ENCODE measurements around the gene TM4SF4. TPM values are rescaled to one million over a fixed set of nuclear protein-coding genes. Genes with fewer than 3 reads are reported as not detected.
"Not testable (repeated sequence)": the region's sequence is repeated elsewhere in the genome, so short reads cannot be mapped to it uniquely, and the experiment has no call there.

TM4SF4 gene, protein sequence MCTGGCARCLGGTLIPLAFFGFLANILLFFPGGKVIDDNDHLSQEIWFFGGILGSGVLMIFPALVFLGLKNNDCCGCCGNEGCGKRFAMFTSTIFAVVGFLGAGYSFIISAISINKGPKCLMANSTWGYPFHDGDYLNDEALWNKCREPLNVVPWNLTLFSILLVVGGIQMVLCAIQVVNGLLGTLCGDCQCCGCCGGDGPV
- polyA plus RNA-seq (2012; ENCODE audit: insufficient read depth, insufficient read length) = not detected

DNA sequence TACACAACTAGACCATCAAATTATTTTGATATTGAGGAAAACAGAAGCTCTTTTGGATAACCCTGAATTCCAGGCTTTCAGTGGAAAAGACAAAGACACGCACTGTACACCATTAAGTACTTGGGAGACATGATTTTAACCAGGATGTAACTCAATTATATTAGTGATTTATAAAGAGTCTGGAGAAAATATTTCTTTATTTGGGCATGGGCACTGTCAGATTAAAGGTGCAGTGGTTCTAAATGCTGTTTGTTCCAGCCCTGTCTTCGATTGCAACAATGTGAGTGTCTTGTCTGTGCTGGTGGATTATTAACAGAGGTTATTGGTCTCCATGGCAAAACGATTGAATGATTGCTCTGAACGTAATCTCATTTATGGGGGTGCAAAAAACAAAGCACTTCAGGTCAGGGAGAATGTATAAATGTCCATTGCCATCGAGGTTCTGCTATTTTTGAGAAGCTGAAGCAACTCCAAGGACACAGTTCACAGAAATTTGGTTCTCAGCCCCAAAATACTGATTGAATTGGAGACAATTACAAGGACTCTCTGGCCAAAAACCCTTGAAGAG is at the start of gene TM4SF4:
TSS of gene TM4SF4 (plus strand) at position 448 of the 568 bp plus-strand sequence. CDS start 181 bp downstream, outside the sequence.
- no peak for DNase-seq (ENCODE audit: low read depth, low spot score)
- no peak within 1 kb of the TSS for H3K4me3 ChIP-seq (ENCODE audit: low read length)

DNA sequence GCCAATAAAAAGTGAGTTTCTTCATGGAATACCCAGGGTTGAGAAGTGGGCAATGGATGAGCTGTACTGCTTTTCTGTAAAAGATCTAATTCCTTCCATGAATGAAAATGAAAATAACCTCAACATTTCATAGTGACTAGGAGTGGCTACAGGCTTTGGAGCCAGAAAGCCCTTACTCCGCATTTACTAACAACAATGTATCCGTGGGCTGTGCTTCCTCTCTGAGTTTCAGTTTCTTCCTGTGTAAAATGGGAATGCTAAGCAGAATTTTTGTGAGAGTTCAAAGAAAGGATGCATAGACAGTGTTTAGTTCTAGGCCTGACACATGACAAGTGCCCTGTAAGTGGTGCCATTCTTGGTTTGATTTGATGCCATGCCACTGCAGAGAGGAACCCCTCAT is 49.6 kb upstream of the TM4SF4 start:
- no peak overlapping the region for H3K4me3 ChIP-seq (ENCODE audit: low read length)
- no peak for DNase-seq (ENCODE audit: low read depth, low spot score)

DNA sequence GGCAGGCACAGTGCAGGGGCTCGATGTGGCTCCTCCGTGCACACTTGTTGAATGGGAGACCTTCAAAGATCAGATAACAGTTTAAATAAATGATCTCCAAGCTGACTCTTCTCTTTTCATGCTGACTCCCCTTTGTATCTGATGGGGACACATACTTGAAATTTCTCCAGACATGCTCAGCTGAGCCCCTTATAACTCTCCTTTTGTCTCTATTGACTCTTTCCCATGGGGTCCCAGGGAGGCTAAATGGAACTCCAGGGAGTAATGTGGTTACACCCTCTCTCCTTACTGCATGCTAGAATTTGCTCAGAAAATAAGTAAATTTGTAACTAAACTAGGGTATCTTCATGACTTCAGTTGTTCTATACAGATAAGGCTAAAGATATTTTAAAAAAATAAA is 48.2 kb upstream of the TM4SF4 start:
- DNase-seq (ENCODE audit: low read depth, low spot score) = no peak
- H3K4me3 ChIP-seq (ENCODE audit: low read length) = no peak overlapping the region

DNA sequence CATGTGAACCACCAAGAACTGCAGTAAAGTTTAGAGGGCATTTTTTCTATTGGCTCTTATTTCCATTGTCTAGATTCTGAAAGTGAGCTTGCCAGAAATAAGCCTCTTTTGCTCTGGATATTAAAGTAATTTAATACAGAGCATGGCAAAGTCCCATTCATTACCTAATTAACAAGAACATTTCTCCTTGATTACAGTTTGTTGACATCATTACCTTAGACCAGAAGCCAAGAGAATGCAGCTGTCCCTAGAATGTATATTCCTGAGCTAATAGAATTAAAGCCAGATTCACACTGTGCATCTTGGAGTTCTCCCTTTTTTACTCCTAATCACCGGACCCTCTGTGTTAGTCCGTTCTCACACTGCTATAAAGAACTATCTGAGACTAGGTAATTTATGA is 46.4 kb upstream of the TM4SF4 start:
- no peak overlapping the region for H3K4me3 ChIP-seq (ENCODE audit: low read length)
- no peak for DNase-seq (ENCODE audit: low read depth, low spot score)

DNA sequence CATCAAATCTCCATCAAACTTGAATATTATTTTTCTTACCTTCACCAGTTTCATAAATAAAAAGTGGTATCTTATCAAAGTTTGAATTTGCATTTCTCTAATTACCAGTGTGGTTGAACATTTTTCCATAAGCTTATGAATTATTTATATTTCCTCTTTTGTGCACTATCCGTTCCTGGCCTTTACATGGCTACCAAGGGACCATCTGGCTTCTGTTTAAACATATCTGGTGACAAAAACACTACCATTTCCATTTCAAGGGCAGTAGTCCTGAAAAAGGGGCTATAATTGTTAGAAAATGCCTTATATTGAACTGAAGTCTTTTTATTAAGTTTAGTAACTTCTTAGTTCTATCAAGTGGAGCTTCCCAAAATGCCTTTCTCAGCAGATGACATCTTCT is 44.3 kb upstream of the TM4SF4 start:
- no peak overlapping the region for H3K4me3 ChIP-seq (ENCODE audit: low read length)
- no peak for DNase-seq (ENCODE audit: low read depth, low spot score)

DNA sequence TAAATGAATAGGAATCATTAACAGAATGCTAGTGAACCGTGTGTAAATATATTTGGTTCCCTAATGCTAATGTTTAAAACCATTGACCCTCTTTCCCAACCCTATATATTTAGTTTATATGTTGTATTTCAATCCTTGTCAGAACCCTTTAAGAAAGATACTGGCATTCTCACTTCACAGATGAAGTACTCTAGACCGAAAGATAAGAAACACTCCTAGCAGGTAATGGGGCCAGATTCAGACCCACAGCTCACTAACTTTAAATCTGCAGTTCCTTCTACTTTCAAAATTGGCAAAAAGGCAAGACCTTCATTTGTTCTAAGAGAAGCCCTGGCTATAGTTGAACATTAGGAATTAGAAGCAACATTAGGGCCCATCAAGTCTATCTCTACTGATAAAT is 42.3 kb upstream of the TM4SF4 start:
- no peak overlapping the region for H3K4me3 ChIP-seq (ENCODE audit: low read length)
- no peak for DNase-seq (ENCODE audit: low read depth, low spot score)

DNA sequence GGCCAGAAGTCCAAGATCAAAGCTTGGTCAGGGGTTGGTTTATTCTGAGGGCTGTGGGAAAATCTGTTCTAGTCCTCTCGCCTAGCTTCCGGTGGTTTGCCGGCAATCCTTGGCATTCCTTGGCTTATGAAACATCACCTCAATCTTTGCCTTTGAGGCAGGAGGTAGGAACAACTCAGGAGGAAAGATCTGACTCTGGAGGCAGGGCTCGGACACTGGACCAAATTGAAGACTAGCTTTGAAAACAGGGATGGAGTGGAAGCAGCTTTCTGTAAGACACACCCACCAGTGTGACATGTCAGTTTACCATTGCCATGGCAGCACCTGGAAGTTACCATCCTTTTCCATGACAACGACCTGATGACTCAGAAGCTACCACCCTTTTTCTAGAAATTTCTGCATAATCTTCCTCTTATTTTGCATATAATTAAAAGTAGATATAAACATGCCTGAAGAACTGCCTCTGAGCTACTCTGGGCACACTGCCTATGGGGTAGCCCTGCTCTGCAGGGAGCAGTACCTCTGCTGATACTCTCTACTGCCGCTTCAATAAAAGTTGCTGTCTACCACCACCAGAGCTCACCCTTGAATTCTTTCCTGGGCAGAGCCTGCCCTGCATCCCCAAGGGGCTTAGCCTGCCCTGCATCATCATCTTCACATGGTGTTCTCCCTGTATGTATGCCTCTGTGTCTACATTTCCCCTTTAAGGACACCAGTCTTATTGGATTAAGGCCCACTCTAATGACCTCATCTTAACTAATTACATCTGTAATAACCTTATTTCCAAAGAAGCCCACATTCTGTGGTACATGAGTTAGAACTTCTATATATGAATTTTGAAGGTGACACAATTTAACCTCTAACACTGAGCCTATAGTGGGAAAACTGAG is 38.3 kb upstream of the TM4SF4 start:
- no peak overlapping the region for H3K4me3 ChIP-seq (ENCODE audit: low read length)
- no peak for DNase-seq (ENCODE audit: low read depth, low spot score)

DNA sequence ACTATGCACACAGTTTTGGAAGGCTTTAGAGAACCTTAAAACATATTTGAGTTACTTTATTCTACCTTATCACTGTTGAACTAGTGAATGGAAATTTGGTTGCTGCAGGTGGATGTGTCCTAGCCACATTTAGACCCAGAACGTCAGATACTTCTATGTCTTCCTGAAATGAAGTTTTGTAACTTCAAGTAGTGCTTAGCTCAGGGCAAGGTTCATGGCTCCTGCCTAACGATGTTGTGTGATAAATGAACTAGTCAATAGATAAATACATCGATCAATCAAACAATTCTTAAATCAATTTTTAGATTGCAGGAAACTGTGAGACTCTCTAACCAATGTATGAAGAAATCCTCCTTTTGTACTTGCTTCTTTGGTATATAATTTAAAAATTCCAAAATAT is 37.2 kb upstream of the TM4SF4 start:
- H3K4me3 ChIP-seq (ENCODE audit: low read length) = no peak overlapping the region
- DNase-seq (ENCODE audit: low read depth, low spot score) = no peak

DNA sequence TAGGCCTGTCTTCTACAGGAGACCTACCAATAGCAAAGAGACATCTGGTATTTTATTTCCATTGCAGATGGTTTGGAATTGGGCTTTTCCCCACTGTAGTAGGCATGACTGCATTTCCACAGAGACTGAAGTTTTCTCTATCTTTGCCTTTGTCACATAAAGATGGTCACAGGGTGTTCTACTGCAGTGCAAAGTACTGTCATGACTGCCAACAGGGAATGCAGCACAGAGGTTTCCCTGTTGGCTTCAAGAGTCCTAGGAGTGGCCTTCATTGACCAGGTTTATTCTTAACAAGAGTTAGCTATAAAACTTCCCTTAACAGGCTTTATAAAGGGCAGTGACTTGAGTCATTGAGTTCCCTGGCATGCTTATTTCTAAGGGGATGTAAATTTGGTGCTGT is 36.8 kb upstream of the TM4SF4 start:
- no peak for DNase-seq (ENCODE audit: low read depth, low spot score)
- H3K4me3 ChIP-seq (ENCODE audit: low read length) = no peak overlapping the region

DNA sequence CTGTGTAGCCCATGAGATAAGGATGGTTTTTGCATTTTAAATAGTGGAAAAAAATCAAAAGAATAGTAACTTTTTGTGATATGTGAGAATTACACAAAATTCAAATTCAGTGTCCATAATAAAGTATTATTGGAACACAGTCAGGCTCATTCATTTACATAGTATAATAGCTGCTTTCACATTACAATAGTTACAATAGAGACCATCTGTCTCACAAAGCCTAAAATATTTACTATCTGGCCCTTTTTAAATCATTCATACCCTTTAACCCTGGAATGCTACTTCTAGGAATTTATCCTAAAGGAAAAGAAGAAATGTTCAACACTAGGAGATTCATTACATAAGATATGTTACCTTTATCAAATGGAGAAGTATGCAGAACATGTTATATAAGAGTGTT is 35.5 kb upstream of the TM4SF4 start:
- H3K4me3 ChIP-seq (ENCODE audit: low read length) = no peak overlapping the region
- no peak for DNase-seq (ENCODE audit: low read depth, low spot score)

DNA sequence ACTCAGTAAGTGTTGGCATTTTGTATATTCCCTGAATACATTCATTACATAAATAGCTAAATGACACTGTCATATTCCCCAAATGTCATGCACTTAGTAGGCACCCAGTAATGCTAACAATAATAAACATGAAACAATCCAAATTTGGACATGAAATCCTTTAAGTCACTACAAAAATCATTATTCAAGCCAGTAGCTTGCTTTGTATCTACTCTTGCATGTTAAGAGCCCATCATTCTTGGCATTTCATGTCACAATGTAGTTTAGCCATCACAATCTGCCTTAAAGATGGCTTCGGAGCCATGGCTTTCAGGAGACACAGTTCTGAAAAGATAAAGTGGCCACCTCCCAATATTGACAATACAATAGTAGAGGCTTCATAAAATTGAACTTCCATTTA is 32.9 kb upstream of the TM4SF4 start:
- no peak for DNase-seq (ENCODE audit: low read depth, low spot score)
- no peak overlapping the region for H3K4me3 ChIP-seq (ENCODE audit: low read length)

DNA sequence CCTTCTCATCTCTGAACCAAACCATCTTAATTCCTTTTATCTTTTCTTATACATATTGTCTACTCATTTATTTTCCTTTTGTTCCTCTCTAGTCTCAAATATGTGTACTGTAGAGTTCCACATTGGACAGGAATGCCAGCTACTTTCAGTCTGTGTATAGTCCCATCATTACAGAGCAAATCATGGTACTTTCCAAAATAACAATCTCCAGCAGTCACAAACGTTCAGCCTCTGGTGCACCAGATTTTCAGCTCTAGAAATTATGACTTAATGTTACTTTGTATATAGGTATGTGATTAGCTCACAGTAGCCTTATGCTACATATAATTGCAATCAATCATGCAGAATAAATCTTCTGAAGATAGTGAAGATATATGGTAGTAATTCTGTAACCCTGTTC is 32.5 kb upstream of the TM4SF4 start:
- no peak overlapping the region for H3K4me3 ChIP-seq (ENCODE audit: low read length)
- no peak for DNase-seq (ENCODE audit: low read depth, low spot score)

DNA sequence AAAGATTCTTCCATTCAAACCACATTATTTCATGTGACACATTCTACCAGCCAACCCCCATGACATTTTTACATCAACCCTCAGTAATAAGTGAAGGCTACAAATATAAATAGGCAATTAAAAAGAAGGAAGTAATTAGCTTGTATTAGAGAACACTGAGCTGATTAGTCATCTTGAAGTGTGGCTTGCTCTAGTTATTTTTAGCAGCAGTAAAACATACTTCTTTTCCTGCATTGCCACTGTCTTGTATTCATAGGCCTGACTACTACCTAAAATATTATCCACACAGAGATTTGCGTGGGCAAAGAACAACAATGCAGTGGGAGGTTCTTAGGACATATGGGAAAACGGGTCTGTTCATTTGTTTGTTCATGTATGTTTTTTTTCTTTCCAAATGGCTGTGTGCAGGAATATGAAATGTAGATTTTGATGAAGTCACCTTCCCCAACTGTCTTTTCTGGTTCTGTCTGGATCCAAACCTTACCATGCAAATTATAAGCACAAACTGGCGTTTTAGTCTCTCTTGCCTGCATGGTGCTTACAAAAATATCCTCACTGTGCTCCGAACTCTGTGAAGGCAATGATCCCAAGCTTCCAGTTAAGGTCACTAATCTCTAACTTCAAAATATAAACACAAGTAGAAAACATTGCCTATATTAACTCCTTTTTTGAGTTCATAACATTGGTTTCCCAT is 31.5 kb upstream of the TM4SF4 start:
- H3K4me3 ChIP-seq (ENCODE audit: low read length) = no peak overlapping the region
- DNase-seq (ENCODE audit: low read depth, low spot score) = no peak

DNA sequence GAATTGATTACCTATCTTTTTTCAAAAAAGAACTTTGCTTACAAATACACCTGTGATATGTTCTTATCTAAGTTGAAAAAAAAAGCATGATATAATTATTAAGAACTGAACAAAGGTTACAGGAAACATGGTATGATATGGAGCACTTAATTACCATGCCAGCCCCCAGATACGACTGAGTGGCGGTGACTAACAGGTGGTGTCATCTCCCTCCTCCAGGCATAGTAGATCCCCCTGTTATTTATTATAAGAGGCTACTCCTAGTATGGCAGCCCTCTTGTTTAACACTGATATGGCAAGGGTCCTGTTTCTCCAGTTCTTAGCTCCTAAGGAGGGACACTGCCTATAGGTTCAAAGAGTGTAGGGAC is 31.0 kb upstream of the TM4SF4 start:
- H3K4me3 ChIP-seq (ENCODE audit: low read length) = no peak overlapping the region
- DNase-seq (ENCODE audit: low read depth, low spot score) = no peak

DNA sequence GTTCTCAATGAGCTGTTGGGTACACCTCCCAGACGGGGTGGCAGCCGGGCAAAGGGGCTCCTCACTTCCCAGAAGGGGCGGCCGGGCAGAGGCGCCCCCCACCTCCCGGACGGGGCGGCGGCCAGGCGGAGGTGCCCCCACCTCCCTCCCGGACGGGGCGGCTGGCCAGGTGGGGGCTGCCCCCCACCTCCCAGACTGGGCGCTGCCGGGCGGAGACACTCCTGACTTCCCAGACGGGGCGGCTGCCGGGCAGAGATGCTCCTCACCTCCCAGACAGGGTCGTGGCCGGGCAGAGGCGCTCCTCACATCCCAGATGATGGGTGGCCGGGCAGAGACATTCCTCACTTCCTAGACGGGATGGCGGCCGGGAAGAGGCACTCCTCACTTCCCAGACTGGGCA is 29.6 kb upstream of the TM4SF4 start:
- H3K4me3 ChIP-seq (ENCODE audit: low read length); DNase-seq (ENCODE audit: low read depth, low spot score): not testable (repeated sequence)

DNA sequence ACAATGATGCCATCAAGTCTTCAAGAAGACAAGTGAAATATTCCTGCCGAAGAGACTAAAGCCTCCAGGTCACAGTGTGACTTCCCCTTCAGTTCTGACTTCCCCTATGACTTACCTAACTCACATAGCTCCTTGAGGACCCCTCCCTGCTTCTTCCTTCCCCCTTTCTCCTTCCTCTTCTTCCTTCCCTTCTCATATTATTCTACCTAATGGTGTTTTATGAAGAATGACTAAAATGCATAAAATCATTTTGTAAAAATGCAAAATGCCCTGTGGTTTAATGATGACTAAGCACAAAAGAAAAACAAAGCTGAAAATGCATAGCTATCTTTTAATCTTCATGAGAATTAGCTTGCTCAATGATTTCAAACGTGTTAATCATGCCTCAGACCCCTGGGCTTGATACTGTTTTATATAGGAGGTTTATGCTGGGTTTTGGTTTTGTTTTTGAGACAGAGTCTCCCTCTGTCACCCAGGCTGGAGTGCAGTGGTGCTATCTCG is 26.1 kb upstream of the TM4SF4 start:
- no peak overlapping the region for H3K4me3 ChIP-seq (ENCODE audit: low read length)
- no peak for DNase-seq (ENCODE audit: low read depth, low spot score)

DNA sequence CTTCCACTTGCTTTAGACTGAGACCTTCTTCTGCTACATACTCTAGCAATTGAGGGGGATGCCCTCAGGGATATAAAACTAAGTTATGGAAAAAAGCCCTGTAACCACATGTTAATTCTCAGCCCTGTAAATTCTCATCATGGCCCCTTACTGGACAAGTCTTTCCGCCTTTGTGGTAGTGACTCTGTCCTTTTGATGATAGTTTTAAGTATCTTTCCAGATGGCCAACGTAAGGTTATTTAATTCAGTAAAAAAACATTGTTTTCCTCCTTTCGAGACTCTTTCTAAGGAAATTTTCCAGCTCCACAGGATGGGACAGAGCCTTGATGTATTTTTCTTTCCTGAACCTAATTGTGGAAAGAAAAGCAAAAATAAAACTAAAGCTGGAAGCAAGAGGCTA is 25.3 kb upstream of the TM4SF4 start:
- no peak overlapping the region for H3K4me3 ChIP-seq (ENCODE audit: low read length)
- no peak for DNase-seq (ENCODE audit: low read depth, low spot score)

DNA sequence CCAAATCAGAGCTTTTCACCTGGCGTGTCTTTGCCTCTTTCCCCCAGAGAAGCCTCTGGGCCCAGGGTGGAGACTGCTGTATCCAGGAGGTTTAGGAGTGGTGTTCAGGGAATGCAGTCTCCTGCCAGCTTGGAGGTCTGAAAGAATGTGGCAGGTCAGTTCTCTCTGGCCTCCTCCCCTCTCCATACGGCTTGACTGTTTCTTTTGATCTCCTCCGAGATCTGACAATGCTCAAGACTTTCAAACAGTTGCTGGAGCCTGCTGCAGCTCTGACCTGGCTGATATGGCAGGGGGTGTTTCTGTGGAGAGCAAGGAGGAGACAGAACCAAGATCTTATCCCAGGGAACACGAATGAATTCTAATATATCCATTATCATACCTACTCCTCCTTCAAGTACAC is 24.7 kb upstream of the TM4SF4 start:
- H3K4me3 ChIP-seq (ENCODE audit: low read length) = no peak overlapping the region
- no peak for DNase-seq (ENCODE audit: low read depth, low spot score)

DNA sequence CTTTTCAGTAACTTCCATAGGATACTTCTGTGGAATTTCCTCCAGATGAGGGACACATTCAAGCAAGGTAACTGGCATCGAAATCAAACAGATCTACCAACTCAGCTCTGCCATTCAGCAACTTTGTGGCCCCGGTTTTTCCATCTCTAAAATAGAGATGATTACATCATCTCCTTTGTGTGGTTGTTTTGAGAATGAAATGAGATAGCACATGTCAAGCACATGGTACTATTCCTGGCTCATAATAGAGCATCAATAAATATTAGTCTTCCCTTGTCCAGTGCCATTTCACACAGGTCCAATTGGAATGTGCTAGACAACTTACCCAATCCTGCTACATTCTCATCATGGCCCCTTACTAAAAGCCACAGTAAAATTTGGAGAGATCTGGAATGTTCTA is 24.2 kb upstream of the TM4SF4 start:
- no peak for DNase-seq (ENCODE audit: low read depth, low spot score)
- no peak overlapping the region for H3K4me3 ChIP-seq (ENCODE audit: low read length)

DNA sequence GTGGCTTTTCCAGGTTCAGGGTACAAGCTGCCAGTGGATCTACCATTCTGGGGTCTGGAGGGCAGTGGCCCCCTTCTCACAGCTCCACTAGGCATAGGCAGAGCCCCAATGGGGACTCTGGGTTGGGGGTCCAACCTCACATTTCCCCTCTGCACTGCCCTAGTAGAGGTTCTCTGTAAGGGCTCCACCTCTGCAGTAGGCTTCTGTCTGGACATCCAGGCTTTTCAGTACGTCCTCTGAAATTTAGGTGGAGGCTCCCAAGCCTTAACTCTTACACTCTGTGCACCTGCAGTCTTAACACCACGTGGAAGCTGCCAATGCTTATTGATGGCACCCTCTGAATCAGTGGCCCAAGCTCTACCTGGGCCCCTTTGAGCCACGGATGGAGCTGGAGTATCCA is 22.5 kb upstream of the TM4SF4 start:
- no peak for DNase-seq (ENCODE audit: low read depth, low spot score)
- H3K4me3 ChIP-seq (ENCODE audit: low read length) = no peak overlapping the region

Measured in Jurkat, Clone E6-1 (cell line).